RPMI8226 (cell line): ENCODE measurements around the gene GLS2.
"Not testable (repeated sequence)": the region's sequence is repeated elsewhere in the genome, so short reads cannot be mapped to it uniquely, and the experiment has no call there.

Source experiments
- DNase-seq: peaks from one replicate; pipeline ENCODE4 v3.0.0-alpha.2; 2015

Gene GLS2

DNA sequence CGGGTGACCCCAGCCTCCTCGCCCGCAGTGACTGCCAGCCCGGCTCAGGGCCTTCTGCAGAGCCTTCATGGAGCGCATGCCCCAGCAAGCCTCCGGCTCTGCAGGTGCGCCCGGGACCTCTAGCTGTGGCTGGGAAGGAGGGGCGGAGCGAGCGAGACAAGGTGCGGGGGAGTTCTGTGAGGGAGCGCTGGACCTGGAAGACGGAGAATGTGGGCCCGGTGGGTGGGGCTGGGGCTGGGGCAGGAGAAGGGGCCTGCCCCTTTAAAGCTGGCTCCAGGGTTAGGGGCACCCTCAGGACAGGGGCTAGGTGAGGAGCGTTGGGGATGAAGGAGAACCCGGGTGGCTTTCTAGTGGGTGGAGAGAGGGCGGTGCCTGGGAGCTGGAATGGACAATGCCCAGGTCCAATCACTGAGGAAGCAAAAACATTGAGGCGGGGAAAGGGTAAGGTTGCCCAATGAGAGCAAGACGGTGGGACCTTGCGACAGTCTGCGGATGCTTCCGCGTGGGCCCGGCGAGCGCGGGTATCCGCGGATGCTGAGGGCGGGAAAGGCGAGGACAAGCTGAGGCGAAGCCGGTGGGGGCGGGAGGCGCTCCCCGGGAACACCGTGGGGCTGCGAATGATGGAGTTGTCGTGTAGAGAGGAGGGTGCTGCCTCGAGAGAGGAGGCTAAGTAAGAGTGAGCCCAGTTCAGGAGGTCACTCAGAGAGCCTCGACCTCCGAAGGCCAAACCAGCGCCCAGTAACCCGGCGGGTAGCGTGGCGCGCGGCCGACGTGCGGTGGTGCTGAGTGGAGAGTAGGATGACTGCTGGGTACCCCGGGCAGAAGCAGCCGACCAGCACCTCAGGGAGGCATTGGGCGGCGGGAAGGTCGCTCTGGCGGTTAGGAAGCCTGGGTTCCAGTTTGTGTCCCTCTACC lies at the start of gene GLS2:
Gene GLS2, minus strand, starts transcription at position 121 of the 915 bp plus-strand sequence. Its CDS starts 43 bp downstream, at position 78.
- peak; percentile 86 for DNase-seq

DNA sequence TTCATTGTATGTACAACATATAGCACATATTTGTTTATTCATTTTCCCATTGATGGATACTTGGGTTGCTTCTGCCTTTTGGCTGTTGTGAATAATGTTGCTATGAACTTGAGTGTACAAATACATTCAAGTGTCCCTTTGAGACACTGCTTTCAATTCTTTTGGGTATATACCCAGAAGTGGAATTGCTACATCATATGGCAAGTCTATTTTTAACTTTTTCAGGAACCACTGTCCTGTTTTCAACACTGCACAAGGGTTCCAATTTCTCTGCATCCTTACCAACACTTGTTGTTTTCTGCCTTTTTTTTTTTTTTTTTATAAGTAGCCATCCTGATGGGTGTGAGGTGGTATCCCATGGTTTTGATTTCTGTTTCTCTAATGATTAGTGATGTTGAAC lies 49.6 kb upstream of the GLS2 start:
- no peak for DNase-seq

DNA sequence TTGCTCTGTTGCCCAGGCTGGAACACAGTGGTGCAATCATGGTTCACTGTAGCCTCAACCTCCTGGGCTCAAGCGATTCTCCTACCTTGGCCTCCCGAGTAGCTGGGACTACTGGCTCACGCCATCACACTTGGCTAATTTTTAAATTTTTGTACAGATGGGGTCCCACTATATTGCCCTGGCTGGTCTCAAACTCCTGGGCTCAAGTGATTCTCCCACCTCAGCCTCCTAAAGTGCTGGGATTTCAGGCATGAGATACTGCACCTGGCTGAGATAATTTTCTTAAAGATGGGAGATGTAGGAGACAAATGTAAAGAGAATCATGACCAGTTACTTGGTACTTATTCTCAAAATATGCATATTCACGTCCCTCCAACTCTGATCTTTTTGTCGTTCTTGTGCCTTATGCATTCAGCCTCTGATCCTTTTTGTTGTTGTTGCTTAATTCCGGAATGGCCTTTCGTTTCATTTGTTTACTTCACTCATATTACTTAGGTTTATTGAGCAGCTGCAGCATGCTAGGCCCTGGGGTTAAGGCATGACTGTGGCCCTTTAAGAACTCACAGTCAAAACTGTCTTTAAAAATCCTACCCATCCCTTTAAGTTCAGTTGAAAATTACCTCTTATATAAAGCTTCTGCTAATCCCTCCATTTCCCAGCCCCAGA lies 42.6 kb upstream of the GLS2 start:
- DNase-seq, result no peak

DNA sequence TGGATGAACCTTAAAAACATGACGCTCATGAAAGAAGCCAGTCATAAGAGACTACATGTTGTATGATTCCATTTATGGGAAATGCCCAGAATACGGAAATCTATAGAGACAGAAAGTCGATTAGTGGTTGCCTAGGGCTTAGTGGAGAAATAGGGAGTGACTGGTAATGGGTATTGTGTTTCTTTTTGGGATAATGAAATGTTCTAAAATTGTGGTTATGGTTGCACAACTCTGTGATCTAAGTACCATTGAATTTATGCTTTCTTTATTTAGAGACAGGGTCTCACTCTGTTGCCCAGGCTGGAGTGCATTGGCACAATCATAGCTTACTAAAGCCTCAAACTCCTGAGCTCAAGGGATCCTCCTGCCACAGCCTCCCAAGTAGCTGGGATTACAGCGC lies 41.7 kb upstream of the GLS2 start:
- no peak for DNase-seq

DNA sequence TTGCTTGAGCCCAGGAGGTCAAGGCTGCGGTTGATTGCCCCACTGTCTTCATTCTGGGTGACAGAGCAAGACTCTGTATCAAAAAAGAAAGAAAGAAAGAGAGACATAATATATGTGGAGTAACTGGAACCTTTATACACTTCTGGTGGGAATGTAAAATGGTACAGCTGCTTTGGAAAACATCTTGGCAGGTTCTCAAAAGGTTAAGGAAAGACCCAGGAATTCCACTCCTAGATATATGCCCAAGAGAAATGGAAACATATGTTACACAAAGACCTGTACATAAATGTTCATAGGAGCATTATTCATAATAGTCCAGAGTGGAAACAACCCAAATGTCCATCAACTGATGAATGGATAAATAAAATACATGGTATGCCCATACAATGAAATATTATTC lies 40.9 kb upstream of the GLS2 start:
- no peak for DNase-seq

DNA sequence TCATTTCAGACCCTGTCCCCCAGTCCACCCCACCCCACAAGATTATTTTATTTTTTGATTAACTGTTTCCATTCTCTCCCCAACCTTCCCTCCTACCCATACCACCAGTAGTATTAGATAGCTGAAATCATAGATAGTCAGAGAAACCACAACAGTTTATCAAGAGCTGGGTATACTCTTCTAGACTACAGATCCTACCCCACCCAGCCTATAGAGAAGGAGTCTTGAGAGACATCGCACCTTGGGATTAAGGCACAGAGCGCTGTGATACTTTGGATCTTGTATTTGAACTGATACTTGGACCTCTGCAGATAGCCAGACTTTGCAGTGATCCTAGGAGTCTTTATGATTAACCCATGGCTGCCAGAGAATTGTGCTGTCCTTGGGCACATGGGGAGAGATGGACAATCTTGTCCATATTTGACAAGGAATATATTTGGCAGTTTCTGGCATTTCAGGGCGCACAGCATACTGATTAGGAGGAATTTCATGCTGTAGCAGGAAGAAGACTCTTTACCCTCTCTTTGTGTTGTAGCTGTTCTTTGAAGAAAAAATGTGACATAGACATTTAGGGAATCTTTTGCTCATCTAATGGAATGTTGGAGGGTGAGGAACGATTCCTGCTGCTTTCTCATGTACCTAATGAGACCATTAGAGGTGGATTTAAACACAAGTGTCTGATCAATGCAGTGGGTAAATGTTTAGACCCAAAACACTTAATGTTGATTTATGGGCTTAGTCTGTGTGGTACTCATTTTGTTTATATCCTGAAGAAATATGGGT lies 34.6 kb upstream of the GLS2 start:
- DNase-seq, result no peak

DNA sequence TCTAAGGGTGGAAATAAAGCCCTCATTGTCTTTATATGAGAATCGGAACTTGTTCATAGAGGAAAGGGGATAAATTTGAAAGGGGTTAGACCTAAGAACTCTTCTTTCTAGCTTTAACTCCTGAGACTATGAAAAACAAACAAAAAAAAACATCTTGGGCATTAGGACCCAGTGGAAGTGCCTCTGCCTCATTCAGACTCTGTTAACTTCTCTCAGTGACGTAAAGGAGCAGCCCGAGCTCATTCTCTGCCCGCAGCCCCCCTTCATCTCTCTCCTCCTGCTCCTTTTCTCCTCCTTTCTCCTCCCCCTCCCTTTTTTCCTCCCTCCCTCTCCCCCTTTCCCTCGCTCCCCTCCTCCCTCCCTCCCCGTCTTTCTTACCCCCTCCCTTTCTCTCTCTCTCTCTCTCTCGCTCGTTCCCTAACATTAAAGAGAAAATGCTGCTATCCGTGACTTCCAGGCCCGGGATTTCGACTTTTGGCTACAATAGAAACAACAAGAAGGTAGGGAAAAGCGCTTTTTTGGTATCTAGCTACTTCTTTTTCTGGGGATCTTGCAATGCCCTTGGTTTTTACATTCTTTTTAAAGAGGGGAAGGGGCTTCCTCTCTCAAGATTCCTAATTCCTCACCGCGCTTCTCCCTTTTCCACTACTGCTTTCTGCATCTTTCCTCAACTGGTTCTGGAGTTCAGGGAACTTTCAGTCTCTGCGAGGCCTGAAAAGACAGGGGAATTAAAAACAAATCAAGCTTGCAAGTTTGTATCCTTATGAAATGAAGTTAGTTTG lies 33.8 kb upstream of the GLS2 start, which contains the start of gene RBMS2:
Gene RBMS2, plus strand, starts transcription at position 231 of the 782 bp plus-strand sequence. Its CDS starts 204 bp downstream, at position 435.
- DNase-seq, result peak; percentile 42

DNA sequence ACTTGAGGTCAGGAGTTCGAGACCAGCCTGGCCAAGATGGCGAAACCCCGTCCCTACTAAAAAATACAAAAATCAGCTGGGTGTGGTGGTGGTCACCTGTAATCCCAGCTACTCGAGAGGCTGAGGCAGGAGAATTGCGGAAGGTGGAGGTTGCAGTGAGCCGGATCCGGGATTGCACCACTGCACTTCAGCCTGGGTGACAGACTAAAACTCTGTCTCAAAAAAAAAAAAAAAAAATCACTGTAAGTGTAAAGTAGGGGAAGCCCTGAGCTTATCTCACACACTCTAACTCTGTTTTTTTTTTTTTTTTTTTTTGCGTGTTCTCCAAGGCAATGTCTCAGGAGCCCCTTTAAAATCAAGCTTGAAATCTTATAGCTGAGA lies 33.2 kb upstream of the GLS2 start:
- DNase-seq, result no peak

DNA sequence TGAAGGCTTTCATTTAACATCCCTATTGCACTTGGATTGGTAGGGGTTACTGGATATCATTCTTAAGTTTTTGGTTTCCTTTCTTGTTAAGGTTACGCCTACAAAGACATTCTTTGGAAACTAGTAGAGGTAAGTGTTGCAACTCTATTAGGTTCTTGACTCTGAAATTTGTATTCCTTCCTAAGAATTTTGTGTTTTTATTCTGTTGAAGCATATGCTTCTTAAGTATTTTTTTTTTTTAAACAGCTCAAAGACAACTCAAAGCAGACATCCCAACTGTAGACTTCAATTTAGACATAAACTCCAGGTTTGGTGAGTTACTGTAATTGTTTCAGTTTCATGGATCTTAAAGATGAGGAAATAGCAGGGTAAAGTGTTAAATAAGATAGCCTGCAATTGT lies 32.5 kb upstream of the GLS2 start:
- DNase-seq, result no peak

DNA sequence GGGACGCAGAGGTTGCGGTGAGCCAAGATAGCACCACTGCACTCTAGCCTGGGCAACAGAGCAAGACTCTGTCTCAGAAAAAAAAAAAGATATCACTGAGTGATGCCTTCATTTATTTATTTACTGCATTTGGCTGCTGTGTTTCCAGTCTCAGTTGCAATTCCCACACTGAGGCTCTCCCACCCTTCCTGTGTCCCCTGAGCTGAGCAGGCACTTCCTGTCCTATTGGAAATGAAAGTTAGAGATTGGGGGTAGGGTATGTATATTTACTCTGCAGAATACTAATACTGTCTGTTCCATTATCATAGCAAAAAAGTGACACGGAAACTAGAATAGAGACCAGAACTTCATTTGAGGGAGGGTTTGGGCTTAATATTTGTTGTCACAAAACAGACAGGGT lies 32.1 kb upstream of the GLS2 start:
- DNase-seq, result no peak

DNA sequence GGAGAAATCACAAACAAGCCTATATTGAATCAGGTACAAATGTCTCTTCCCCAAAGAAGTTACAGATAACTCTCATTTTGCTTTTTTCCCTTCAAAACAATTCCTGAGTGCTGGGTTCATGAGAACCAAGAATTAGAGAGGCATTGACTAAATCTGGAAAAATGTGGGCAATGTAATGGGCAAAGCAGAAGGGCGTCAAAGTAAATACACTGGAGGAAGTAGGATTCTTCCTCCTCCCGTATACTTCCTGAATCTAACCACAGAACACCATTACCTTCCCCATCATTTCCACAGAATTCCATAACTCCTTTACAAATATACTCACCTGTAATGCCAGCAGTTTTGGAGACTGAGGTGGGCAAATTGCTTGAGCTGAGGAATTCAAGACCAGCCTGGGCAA lies 30.6 kb upstream of the GLS2 start:
- no peak for DNase-seq

DNA sequence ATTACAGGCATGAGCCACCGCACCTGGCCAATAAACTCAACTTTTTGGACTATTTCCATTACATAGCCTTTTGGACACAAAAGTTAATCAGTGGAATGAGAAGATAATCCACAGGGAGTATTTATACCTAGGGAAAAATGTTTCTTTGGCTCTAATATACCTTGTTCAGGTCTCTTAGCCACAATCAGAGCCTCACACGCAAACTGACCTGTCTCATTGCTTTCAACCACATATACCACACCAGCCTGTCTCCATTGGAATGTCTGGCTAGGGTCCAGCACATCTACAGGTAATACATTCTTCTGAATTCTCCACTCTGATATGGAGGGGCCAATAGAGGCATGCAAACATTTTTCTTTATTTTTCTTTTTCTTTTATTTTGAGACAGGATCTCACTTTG lies 29.9 kb upstream of the GLS2 start:
- no peak for DNase-seq

DNA sequence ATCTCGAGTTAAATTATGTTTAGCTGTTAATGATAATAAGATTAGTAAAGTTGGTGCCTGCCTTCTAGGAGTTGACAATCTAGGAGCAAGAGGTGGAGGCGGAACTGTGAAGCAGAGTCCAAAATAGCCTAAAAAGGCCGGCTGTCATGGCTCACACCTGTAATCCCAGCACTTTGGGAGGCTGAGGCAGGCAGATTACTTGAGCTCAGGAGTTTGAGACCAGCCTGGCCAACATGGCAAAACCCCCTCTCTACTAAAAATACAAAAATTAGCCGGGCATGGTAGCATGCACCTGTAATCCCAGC lies 26.0 kb upstream of the GLS2 start:
- not testable (repeated sequence) for DNase-seq

DNA sequence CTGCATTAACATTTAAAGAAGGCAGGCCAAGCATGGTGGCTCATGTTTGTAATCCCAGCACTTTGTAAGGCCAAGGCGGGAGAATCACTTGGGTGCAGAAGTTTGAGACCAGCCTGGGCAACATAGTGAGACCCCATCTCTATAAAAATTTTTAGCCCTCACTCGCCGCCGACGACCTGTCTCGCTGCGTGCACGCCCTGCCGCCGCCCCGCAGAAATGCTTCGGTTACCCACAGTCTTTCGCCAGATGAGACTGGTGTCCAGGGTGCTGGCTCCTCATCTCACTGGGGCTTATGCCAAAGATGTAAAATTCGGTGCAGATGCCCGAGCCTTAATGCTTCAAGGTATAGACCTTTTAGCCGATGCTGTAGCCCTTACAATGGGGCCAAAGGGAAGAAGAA lies 22.8 kb upstream of the GLS2 start:
- no peak for DNase-seq

DNA sequence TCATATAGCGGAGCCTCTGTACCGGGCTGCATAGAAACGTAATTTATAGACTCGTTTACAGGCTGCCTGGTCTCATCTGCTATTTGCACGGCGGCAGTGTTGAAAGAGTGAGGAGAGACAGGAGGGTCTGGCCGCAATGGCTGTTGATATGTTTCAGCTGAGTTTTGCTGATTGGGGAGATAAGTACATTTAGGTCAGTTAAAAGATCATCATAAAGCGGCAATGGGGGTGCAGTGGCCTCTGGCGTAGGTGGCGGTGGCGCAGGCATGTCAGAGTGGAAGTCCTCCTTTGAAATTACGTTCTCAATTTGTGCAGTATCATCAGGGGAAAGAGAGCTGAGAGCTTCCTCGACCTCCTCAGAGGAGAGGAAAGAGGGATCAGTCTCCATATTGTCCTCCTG lies 11.9 kb upstream of the GLS2 start:
- DNase-seq, result not testable (repeated sequence)

DNA sequence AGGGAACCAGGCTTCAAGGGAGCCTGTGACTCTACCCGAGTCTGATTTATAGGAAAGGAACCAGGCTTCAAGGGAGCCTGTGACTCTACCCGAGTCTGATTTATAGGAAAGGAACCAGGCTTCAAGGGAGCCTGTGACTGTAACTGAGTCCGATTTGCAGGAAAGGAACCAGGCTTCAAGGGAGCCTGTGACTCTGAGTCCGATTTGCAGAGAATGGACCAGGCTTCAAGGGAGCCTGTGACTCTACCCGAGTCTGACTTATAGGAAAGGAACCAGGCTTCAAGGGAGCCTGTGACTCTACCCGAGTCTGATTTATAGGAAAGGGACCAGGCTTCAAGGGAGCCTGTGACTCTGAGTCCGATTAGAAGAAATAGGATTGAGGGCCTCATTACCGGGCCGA lies 11.5 kb upstream of the GLS2 start:
- DNase-seq, result not testable (repeated sequence)

DNA sequence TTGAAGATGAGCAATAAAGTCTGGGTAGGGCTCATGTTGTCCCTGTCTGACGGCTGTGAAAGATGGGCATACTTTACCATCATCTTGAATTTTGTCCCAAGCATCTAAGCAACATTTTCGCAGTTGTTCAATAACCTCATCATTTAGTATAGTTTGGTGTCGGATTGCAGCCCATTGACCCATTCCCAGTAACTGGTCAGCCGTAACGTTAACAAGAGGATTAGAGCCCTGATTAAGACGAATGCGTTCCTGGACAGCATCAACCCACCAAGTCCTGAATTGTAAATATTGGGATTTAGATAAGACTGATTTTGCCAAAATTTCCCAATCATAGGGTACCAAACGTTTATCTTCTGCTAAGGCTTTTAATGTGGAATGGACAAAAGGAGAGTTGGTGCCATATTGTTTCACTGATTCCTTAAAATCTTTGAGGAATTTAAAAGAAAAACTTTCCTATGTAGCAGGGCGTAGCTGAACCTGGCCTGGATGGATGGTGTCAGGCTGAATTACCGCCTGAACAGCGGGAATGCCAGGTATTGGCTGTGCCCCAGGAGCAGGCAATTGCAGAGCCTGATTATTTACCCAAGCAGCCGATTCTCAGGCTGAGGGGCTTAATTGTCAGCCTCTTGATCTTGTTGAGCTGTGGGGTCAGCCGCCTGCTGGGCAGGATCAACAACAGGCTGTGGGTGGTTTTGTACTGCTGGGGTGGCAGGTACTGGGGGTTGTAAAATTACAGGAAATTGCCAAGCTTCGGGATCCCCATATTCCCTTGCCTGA lies 10.4 kb upstream of the GLS2 start:
- not testable (repeated sequence) for DNase-seq

DNA sequence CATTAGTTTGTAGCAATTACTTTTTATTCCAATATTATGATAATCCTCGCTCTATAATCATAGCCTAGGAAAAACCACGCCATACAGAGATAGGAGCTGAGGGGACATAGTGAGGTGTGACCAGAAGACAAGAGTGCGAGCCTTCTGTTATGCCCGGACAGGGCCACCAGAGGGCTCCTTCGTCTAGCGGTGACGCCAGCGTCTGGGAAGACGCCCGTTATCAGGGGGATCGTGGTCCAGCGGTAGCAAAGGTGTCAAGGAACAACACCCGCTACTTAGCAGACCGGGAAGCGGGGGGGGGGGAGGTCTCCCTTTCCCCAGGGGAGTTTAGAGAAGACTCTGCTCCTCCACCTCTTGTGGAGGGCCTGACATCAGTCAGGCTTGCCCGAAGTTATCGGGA lies 8.7 kb upstream of the GLS2 start:
- DNase-seq, result peak; percentile 38

DNA sequence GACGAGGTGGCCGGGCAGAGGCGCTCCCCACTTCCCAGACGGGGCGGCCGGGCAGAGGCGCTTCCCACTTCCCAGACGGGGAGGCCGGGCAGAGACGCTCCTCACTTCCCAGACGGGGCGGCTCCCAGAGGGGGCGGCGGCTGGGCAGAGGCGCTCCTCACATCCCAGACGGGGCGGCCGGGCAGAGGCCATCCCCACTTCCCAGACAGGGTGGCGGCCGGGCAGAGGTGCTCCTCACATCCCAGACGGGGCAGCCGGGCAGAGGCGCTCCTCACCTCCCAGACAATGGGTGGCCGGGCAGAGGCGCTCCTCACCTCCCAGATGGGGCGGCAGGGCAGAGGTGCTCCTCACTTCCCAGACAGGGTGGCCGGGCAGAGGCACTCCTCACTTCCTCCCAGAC lies 6.5 kb upstream of the GLS2 start:
- not testable (repeated sequence) for DNase-seq

DNA sequence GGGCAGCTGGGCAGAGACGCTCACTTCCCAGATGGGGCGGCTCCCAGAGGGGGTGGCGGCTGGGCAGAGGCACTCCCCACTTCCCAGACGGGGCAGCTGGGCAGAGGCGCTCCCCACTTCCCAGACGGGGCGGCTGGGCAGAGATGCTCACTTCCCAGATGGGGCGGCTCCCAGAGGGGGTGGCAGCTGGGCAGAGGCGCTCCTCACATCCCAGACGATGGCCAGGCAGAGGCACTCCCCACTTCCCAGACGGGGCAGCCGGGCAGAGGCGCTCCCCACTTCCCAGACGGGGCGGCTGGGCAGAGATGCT lies 6.1 kb upstream of the GLS2 start:
- DNase-seq, result not testable (repeated sequence)

DNA sequence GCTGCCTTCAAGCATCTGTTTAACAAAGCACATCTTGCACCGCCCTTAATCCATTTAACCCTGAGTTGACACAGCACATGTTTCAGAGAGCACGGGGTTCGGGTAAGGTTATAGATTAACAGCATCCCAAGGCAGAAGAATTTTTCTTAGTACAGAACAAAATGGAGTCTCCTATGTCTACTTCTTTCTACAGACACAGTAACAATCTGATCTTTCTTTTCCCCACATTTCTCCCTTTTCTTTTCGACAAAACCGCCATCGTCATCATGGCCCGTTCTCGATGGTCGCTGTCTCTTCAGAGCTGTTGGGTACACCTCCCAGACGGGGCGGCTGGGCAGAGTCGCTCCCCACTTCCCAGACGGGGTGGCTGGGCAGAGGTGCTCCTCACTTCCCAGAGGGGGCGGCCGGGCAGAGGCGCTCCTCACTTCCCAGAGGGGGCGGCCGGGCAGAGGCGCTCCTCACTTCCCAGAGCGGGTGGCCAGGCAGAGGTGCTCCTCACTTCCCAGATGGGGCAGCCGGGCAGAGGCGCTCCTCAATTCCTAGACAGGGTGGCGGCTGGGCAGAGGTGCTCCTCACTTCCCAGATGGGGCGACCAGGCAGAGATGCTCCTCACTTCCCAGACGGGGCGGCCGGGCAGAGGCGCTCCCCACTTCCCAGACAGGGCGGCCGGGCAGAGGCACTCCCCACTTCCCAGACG lies 5.6 kb upstream of the GLS2 start:
- not testable (repeated sequence) for DNase-seq

DNA sequence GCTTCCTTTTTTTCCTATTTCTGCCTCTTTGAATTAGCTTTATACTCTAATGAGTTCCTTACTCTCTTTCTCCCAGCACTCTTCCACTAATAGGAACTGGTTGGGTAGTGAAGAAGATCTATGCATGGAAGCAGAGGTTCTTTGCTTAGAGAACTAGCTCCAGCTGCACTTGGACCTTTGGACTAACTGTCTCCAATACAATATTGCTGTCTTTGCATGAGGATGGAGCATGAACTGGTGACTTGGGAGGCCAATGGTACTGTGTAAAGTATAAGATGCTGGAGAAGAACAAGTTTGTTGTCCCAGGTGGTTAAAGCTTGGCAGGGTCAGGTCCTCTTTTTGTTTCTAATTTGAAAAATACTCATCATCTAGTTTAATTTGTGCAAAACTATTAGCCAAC lies 2.4 kb upstream of the GLS2 start:
- DNase-seq, result no peak
